Mesendoderm (in vitro differentiated cells): ENCODE measurements around the gene LHX3.

ENCODE experiments used
- DNase-seq: peaks from one replicate; pipeline ENCODE4 v3.0.0; 2013
- H2AK5ac ChIP-seq: 2 replicates; pipeline ENCODE4 v1.6.1; 2013; ENCODE audit warnings: low read length, inconsistent platforms
- H2BK120ac ChIP-seq: 2 replicates; pipeline ENCODE4 v1.6.1; 2013; ENCODE audit warnings: low read depth, mild to moderate bottlenecking, low read length, moderate library complexity, mixed read lengths
- H2BK15ac ChIP-seq: replicated peaks from 2 replicates; pipeline ENCODE4 v1.6.1; 2013; ENCODE audit warnings: low read depth, mild to moderate bottlenecking, moderate library complexity
- H2BK5ac ChIP-seq: 2 replicates; pipeline ENCODE4 v1.6.1; 2013; ENCODE audit warnings: low read length, inconsistent platforms
- H3K18ac ChIP-seq: 2 replicates; pipeline ENCODE4 v1.6.1; 2013; ENCODE audit warnings: mild to moderate bottlenecking, low read length, mixed read lengths
- H3K23ac ChIP-seq: one replicate; pipeline ENCODE4 v1.6.1; 2013; ENCODE audit warnings: low read length
- H3K27ac ChIP-seq: 2 replicates; pipeline ENCODE4 v1.5.1; 2013; ENCODE audit warnings: low read depth, mild to moderate bottlenecking, inconsistent platforms, low read length, moderate library complexity
- H3K27me3 ChIP-seq: 2 replicates; pipeline ENCODE4 v1.6.1; 2013; ENCODE audit warnings: low read length, control low read depth, mild to moderate bottlenecking, inconsistent platforms; ENCODE audit not compliant: insufficient read depth, poor library complexity
- H3K36me3 ChIP-seq: 2 replicates; pipeline ENCODE4 v1.6.1; 2013; ENCODE audit warnings: low read length, inconsistent platforms; ENCODE audit not compliant: control insufficient read depth, insufficient read depth
- H3K4ac ChIP-seq: one replicate; pipeline ENCODE4 v1.6.1; 2013; ENCODE audit warnings: low read depth, mild to moderate bottlenecking, low read length, moderate library complexity
- H3K4me1 ChIP-seq: 2 replicates; pipeline ENCODE4 v1.6.1; 2013; ENCODE audit warnings: low read depth, low read length, inconsistent platforms; ENCODE audit not compliant: control insufficient read depth
- H3K4me2 ChIP-seq: 2 replicates; pipeline ENCODE4 v1.6.1; 2013; ENCODE audit warnings: low read length
- H3K4me3 ChIP-seq: 2 replicates; pipeline ENCODE4 v1.5.1; 2013; ENCODE audit warnings: mild to moderate bottlenecking, low read length
- H3K56ac ChIP-seq: one replicate; pipeline ENCODE4 v1.6.1; 2013; ENCODE audit warnings: low read length
- H3K79me1 ChIP-seq: 2 replicates; pipeline ENCODE4 v1.6.1; 2013; ENCODE audit warnings: low read length, inconsistent platforms
- H3K79me2 ChIP-seq: 2 replicates; pipeline ENCODE4 v1.6.1; 2013; ENCODE audit warnings: mild to moderate bottlenecking, low read length; ENCODE audit not compliant: control insufficient read depth, insufficient read depth
- H3K9ac ChIP-seq: 2 replicates; pipeline ENCODE4 v1.6.1; 2013; ENCODE audit warnings: low read length, inconsistent platforms
- H4K5ac ChIP-seq: one replicate; pipeline ENCODE4 v1.6.1; 2013; ENCODE audit warnings: low read length
- H4K8ac ChIP-seq: one replicate; pipeline ENCODE4 v1.6.1; 2013; ENCODE audit warnings: low read depth, mild to moderate bottlenecking, control low read depth, low read length, moderate library complexity
- WGBS: extraction: QIAGEN DNeasy Blood & Tissue Kit; methylation state at CpG from one replicate; pipeline ENCODE4 v1.1.7; 2013; ENCODE audit warnings: low lambda C conversion rate, missing lambda C conversion rate; ENCODE audit not compliant: insufficient coverage; ENCODE audit errors: extremely low coverage; 5-methylcytosine and 5-hydroxymethylcytosine counted together

Gene LHX3

DNA sequence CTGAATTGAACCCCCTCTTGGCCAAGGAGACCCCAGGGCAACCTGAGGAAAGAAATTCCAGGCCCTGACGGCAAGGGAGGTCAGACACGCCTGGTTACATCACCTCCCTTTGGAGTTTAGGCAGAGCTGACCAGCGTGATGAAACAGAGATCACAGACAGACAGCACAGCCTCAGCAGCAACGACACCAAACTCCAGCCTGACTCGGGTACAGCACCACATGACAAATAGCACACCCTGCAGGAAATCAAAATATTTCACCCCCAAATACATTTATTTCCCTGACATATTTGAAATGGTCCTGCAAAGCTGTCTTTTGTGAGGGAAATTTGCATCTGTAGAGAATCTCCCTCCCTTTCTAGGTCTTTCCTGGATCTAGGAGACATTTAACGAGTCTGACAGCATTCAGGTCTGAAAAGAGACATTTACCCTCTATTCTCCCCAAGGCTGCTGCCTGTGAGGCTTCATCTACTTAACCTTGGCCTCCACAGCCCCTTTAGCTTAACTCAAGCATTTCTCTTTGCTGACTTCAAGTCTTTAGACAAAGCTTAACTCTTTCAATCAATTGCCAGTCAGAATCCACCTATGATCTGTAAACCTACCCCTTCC is 38.1 kb upstream of the LHX3 start:
- Histone ChIP-seq H3K9ac (no peak overlapping the region), H3K79me2 (peaks cover 53% of the 10 kb centered on the region), H3K4ac (no peak overlapping the region), H2BK15ac (no peak overlapping the region), H3K4me1 (peaks cover 3% of the 10 kb centered on the region), H3K27ac (no peak overlapping the region), H4K8ac (no peak overlapping the region), H4K5ac (no peak overlapping the region), H3K23ac (no peak overlapping the region), H3K27me3 (no peaks in the 10 kb centered on the region), H2AK5ac (no peak overlapping the region), H2BK120ac (no peak overlapping the region), H2BK5ac (no peak overlapping the region), H3K36me3 (no peaks in the 10 kb centered on the region), H3K18ac (no peak overlapping the region), H3K79me1 (peaks cover 37% of the 10 kb centered on the region), H3K4me3 (no peak overlapping the region), H3K4me2 (no peak overlapping the region), H3K56ac (no peak overlapping the region)
- peak; percentile 42 for DNase-seq
- WGBS = no CpG with 5 or more reads among the region's 6 CpGs

DNA sequence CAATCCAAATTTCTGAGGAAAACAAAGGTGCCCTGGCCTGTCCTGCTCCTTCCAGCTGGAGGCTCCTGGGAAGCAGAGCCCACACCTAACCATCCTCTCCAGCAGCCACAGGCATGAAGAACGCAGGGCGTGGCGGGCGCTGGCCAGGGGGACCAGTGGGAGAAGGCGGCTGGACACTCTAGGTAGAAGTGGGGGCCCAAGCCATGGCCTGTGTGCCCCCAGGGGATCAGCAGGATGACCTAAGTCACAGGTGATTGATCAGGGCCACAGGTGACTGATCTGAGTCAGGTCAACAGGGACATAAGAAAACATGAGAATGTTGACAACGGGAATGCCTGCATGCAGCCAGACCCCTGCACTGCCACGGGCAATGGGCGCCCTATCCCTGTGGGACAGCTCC is 37.3 kb upstream of the LHX3 start:
- Histone ChIP-seq H3K79me2 (peaks cover 55% of the 10 kb centered on the region), H2AK5ac (no peak overlapping the region), H3K36me3 (no peaks in the 10 kb centered on the region), H3K4ac (no peak overlapping the region), H3K27me3 (no peaks in the 10 kb centered on the region), H3K4me3 (no peak overlapping the region), H2BK15ac (no peak overlapping the region), H3K56ac (no peak overlapping the region), H3K27ac (no peak overlapping the region), H3K23ac (no peak overlapping the region), H3K4me2 (no peak overlapping the region), H3K4me1 (peaks cover 3% of the 10 kb centered on the region), H3K79me1 (peaks cover 40% of the 10 kb centered on the region), H2BK5ac (no peak overlapping the region), H4K8ac (no peak overlapping the region), H4K5ac (no peak overlapping the region), H2BK120ac (no peak overlapping the region), H3K18ac (no peak overlapping the region), H3K9ac (no peak overlapping the region)
- no CpG with 5 or more reads among the region's 8 CpGs for WGBS
- DNase-seq = no peak

DNA sequence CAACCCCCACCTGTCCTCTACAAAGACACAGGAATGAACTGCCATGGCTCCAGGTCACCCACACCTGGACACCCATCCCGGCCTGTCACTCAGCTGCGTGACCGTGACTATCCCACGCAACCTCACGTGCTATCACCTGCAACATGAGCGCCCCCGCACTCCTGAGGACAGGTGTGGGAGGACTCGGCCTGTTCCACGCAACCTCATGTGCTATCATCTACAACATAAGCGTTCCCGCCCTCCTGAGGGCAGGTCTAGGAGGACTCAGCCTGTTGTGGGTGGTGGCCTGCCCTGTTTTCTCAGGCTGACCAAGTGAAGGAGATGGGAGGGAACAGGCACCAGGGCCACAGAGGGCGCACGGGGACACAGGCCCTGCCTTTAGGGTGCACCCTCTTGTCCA is 36.6 kb upstream of the LHX3 start:
- WGBS = no CpG with 5 or more reads among the region's 13 CpGs
- Histone ChIP-seq H4K5ac (no peak overlapping the region), H3K4me1 (peaks cover 3% of the 10 kb centered on the region), H3K4me3 (no peak overlapping the region), H3K4ac (no peak overlapping the region), H3K4me2 (no peak overlapping the region), H3K18ac (no peak overlapping the region), H2BK5ac (no peak overlapping the region), H3K23ac (no peak overlapping the region), H3K79me2 (peaks cover 55% of the 10 kb centered on the region), H2BK120ac (no peak overlapping the region), H3K79me1 (peaks cover 40% of the 10 kb centered on the region), H3K27me3 (no peaks in the 10 kb centered on the region), H2AK5ac (no peak overlapping the region), H2BK15ac (no peak overlapping the region), H3K36me3 (no peaks in the 10 kb centered on the region), H3K27ac (no peak overlapping the region), H3K56ac (no peak overlapping the region), H4K8ac (no peak overlapping the region), H3K9ac (no peak overlapping the region)
- DNase-seq = no peak

DNA sequence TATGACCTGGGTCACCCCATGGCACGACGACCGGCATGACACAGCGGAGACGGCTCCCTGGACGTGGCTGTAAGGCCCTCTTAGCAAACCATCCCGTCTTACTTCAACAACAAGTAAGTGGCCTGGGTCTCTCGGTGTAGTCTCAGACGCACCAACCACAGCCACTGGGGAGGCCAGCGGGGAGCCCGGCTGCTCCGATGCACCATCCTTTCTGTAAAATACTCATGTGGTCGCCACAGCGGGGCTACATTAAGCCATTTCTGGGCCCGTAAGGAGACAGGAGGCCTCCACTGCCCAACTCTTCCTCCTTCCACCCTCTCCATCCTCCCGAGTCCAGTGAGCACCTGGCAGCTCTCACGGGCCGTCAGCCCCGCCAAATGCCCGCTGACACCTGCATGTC is 36.0 kb upstream of the LHX3 start:
- no peak overlapping the region for H4K5ac ChIP-seq
- peaks cover 3% of the 10 kb centered on the region for H3K4me1 ChIP-seq
- no peak overlapping the region for H3K9ac ChIP-seq
- no peak overlapping the region for H3K56ac ChIP-seq
- no peak overlapping the region for H3K18ac ChIP-seq
- H3K23ac ChIP-seq = no peak overlapping the region
- no peak overlapping the region for H3K27ac ChIP-seq
- H3K4ac ChIP-seq = no peak overlapping the region
- no peak for DNase-seq
- H2BK15ac ChIP-seq = no peak overlapping the region
- no peaks in the 10 kb centered on the region for H3K27me3 ChIP-seq
- no peaks in the 10 kb centered on the region for H3K36me3 ChIP-seq
- no peak overlapping the region for H2AK5ac ChIP-seq
- no CpG with 5 or more reads among the region's 20 CpGs for WGBS
- peaks cover 55% of the 10 kb centered on the region for H3K79me2 ChIP-seq
- no peak overlapping the region for H3K4me3 ChIP-seq
- no peak overlapping the region for H2BK120ac ChIP-seq
- H2BK5ac ChIP-seq = no peak overlapping the region
- H4K8ac ChIP-seq = no peak overlapping the region
- peaks cover 40% of the 10 kb centered on the region for H3K79me1 ChIP-seq
- H3K4me2 ChIP-seq = no peak overlapping the region

DNA sequence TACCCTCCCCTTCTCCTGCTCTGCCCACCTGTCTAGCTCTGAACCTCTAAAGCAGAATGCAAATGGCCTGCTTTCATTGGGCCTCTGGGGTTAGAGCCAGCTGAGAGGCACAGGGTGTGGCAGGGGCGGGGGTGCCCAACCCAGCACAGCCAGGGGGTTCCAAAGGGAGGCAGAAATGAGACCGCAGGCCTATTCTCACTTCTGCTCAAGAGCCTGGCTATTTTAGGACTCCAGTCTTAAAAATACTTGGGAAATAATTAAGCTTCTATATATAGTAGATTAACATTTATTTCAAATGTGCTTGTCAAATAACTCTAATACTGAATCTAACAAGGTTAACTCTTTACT is 35.0 kb upstream of the LHX3 start:
- Histone ChIP-seq H3K27ac (no peak overlapping the region), H4K8ac (no peak overlapping the region), H3K79me1 (peaks cover 40% of the 10 kb centered on the region), H2AK5ac (no peak overlapping the region), H3K79me2 (peaks cover 55% of the 10 kb centered on the region), H2BK120ac (no peak overlapping the region), H3K23ac (no peak overlapping the region), H2BK5ac (no peak overlapping the region), H2BK15ac (no peak overlapping the region), H3K56ac (no peak overlapping the region), H3K9ac (no peak overlapping the region), H3K4me1 (peaks cover 3% of the 10 kb centered on the region), H4K5ac (no peak overlapping the region), H3K4me2 (no peak overlapping the region), H3K4ac (no peak overlapping the region), H3K36me3 (no peaks in the 10 kb centered on the region), H3K27me3 (no peaks in the 10 kb centered on the region), H3K18ac (no peak overlapping the region), H3K4me3 (no peak overlapping the region)
- no CpG with 5 or more reads among the region's 2 CpGs for WGBS
- DNase-seq = no peak
